ENCODE results near the gene MCRIP1.

- TF ChIP-seq, protein P1, sequence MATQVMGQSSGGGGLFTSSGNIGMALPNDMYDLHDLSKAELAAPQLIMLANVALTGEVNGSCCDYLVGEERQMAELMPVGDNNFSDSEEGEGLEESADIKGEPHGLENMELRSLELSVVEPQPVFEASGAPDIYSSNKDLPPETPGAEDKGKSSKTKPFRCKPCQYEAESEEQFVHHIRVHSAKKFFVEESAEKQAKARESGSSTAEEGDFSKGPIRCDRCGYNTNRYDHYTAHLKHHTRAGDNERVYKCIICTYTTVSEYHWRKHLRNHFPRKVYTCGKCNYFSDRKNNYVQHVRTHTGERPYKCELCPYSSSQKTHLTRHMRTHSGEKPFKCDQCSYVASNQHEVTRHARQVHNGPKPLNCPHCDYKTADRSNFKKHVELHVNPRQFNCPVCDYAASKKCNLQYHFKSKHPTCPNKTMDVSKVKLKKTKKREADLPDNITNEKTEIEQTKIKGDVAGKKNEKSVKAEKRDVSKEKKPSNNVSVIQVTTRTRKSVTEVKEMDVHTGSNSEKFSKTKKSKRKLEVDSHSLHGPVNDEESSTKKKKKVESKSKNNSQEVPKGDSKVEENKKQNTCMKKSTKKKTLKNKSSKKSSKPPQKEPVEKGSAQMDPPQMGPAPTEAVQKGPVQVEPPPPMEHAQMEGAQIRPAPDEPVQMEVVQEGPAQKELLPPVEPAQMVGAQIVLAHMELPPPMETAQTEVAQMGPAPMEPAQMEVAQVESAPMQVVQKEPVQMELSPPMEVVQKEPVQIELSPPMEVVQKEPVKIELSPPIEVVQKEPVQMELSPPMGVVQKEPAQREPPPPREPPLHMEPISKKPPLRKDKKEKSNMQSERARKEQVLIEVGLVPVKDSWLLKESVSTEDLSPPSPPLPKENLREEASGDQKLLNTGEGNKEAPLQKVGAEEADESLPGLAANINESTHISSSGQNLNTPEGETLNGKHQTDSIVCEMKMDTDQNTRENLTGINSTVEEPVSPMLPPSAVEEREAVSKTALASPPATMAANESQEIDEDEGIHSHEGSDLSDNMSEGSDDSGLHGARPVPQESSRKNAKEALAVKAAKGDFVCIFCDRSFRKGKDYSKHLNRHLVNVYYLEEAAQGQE (IDR thresholded peaks at IDR 0.05; ENCODE audit: insufficient read depth in 1 of 2, low read depth in 2 of 2, low read length in 1 of 2): no peak
- TF ChIP-seq, protein P2, sequence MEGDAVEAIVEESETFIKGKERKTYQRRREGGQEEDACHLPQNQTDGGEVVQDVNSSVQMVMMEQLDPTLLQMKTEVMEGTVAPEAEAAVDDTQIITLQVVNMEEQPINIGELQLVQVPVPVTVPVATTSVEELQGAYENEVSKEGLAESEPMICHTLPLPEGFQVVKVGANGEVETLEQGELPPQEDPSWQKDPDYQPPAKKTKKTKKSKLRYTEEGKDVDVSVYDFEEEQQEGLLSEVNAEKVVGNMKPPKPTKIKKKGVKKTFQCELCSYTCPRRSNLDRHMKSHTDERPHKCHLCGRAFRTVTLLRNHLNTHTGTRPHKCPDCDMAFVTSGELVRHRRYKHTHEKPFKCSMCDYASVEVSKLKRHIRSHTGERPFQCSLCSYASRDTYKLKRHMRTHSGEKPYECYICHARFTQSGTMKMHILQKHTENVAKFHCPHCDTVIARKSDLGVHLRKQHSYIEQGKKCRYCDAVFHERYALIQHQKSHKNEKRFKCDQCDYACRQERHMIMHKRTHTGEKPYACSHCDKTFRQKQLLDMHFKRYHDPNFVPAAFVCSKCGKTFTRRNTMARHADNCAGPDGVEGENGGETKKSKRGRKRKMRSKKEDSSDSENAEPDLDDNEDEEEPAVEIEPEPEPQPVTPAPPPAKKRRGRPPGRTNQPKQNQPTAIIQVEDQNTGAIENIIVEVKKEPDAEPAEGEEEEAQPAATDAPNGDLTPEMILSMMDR (IDR thresholded peaks at IDR 0.05): no peak
Measured at GRCh38 chr17:81819708-81820107, 13.4 kb downstream of the MCRIP1 start.
